Vagina (tissue), 2 donors: ENCODE results near the gene GRAMD1B.

Experiments
- POLR2A ChIP-seq, 2 donors: fragments of 450-650 bp; IDR thresholded peaks; one replicate each; pipeline ENCODE4 v1.6.1; 2017; ENCODE audit warnings: antibody characterized with exemption in 2 of 2, mild to moderate bottlenecking in 2 of 2, moderate library complexity in 2 of 2
- POLR2AphosphoS5 ChIP-seq, 2 donors: sonication (generic); formaldehyde crosslinking; IDR thresholded peaks; one replicate each; pipeline ENCODE4 v1.9.0; 2017; ENCODE audit warnings: antibody characterized with exemption in 2 of 2, mild to moderate bottlenecking in 2 of 2, low read depth in 1 of 2; ENCODE audit not compliant: insufficient read depth in 1 of 2

DNA sequence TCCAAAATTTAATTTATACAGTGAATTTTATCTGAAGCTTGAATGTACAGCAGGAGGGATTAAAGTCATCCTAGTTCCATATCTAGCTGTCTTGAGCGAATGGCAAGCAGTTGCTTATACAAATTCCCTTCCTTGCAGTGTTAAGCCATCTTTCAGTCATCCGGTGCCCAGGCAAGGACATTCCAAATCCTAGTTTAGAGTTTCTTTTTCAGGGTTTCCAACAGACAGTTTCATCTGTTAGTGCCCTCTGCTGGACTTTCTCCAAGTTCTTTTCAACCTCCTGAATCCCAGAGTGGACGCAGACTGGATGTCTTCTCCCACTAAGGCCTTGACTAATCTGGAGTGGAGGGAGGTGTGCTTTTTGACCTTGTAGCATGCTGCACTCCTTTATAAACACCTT, 45.4 kb downstream of the GRAMD1B start:
- TF ChIP-seq POLR2AphosphoS5 (IDR thresholded peaks at IDR 0.05; ENCODE audit: insufficient read depth in 1 of 2, low read depth in 1 of 2) (no peak), POLR2A (IDR thresholded peaks at IDR 0.05) (no peak)
